ENCODE data around the gene DHRS4.
"Not testable (repeated sequence)": the region's sequence is repeated elsewhere in the genome, so short reads cannot be mapped to it uniquely, and the experiment has no call there.

DNA sequence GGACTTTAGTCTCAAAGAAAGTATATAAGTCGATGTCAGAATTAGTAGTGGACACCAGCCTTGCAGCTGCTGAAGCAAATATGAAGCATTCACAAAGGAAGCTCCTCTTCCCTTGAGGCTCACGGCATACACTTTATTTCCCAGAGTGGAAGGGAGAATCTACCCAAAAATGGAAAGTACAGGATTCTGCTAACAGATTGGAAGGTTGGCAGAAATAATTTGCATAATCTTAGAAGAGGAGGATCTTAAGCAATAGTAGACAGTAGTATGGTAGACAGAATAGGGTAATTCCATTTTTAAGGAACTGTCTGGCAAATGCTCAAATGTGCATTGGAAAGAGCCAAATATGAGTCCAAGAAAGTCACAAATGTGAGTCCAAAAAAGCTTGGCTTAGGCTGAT, 2.2 kb downstream of the DHRS4 start:
- TF ChIP-seq EZH2 (IDR thresholded peaks at IDR 0.05; ENCODE audit: borderline replicate concordance, low read depth, low read length, poor library complexity, severe bottlenecking), result not testable (repeated sequence)
- TF ChIP-seq, protein P1, sequence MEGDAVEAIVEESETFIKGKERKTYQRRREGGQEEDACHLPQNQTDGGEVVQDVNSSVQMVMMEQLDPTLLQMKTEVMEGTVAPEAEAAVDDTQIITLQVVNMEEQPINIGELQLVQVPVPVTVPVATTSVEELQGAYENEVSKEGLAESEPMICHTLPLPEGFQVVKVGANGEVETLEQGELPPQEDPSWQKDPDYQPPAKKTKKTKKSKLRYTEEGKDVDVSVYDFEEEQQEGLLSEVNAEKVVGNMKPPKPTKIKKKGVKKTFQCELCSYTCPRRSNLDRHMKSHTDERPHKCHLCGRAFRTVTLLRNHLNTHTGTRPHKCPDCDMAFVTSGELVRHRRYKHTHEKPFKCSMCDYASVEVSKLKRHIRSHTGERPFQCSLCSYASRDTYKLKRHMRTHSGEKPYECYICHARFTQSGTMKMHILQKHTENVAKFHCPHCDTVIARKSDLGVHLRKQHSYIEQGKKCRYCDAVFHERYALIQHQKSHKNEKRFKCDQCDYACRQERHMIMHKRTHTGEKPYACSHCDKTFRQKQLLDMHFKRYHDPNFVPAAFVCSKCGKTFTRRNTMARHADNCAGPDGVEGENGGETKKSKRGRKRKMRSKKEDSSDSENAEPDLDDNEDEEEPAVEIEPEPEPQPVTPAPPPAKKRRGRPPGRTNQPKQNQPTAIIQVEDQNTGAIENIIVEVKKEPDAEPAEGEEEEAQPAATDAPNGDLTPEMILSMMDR (conservative IDR thresholded peaks at IDR 0.05; ENCODE audit: low read depth, low read length), result not testable (repeated sequence)

Data from A673 (cell line).